Endothelial cell (in vitro differentiated cells): ENCODE measurements around the gene NELL1. TPM values are rescaled to one million over a fixed set of nuclear protein-coding genes. Genes with fewer than 3 reads are reported as not detected.

Experiments
- DNase-seq: peaks from one replicate; pipeline ENCODE4 v3.0.0; 2021; ENCODE audit warnings: low spot score
- H3K27ac Mint-ChIP-seq: one replicate; pipeline ENCODE4 v1.8.0; 2021; ENCODE audit warnings: mixed read lengths, inconsistent platforms; ENCODE audit not compliant: unreplicated experiment
- H3K27me3 Mint-ChIP-seq: one replicate; pipeline ENCODE4 v1.8.0; 2021; ENCODE audit warnings: mild to moderate bottlenecking, moderate library complexity, mixed read lengths, inconsistent platforms; ENCODE audit not compliant: unreplicated experiment
- H3K36me3 Mint-ChIP-seq: one replicate; pipeline ENCODE4 v1.8.0; 2021; ENCODE audit warnings: mild to moderate bottlenecking, low read depth, mixed read lengths, inconsistent platforms; ENCODE audit not compliant: unreplicated experiment
- H3K4me1 Mint-ChIP-seq: one replicate; pipeline ENCODE4 v1.8.0; 2021; ENCODE audit warnings: mild to moderate bottlenecking, mixed read lengths, inconsistent platforms; ENCODE audit not compliant: unreplicated experiment
- H3K4me3 Mint-ChIP-seq: one replicate; pipeline ENCODE4 v1.8.0; 2021; ENCODE audit warnings: mild to moderate bottlenecking, mixed read lengths, inconsistent platforms; ENCODE audit not compliant: unreplicated experiment
- H3K9me3 Mint-ChIP-seq: one replicate; pipeline ENCODE4 v1.8.0; 2021; ENCODE audit warnings: mixed read lengths, inconsistent platforms; ENCODE audit not compliant: unreplicated experiment
- CTCF ChIP-seq: fragments of 200-600 bp; sonication (generic); IDR thresholded peaks from one replicate; pipeline ENCODE4 v1.5.0; 2021; ENCODE audit warnings: antibody characterized with exemption; ENCODE audit not compliant: unreplicated experiment
- total RNA-seq: library from RNA; stranded (reverse); fragmentation: NEBNext Ultra II Directional; extraction: Animal tissue kit (Norgen Biotek cat#: 25700); gene quantifications from one replicate; pipeline ENCODE4 v1.2.1, GENCODE V29; 2021; ENCODE audit not compliant: unreplicated experiment

NELL1 gene
- total RNA-seq, 1 donor from 2014 or later: 0.26 TPM

GRCh38 chr11:21537980-21538379, 868.6 kb downstream of the NELL1 start:
- H3K4me1 Mint-ChIP-seq: no peaks in the 10 kb centered on the region

GRCh38 chr11:21541187-21541751, 871.9 kb downstream of the NELL1 start:
- no peak for DNase-seq
- H3K36me3 Mint-ChIP-seq: no peaks in the 10 kb centered on the region
- H3K4me3 Mint-ChIP-seq: no peak overlapping the region
- peaks cover 3% of the 10 kb centered on the region for H3K27me3 Mint-ChIP-seq
- no peak overlapping the region for H3K27ac Mint-ChIP-seq
- H3K4me1 Mint-ChIP-seq: no peaks in the 10 kb centered on the region
- no peaks in the 10 kb centered on the region for H3K9me3 Mint-ChIP-seq
- TF ChIP-seq CTCF: no peak

More at GRCh38 chr11:21537980-21538379, 868.6 kb downstream of the NELL1 start:
- DNase-seq: no peak
- Mint-ChIP-seq H3K9me3 (no peaks in the 10 kb centered on the region), H3K36me3 (no peaks in the 10 kb centered on the region), H3K27ac (no peak overlapping the region), H3K27me3 (peaks cover 3% of the 10 kb centered on the region), H3K4me3 (no peak overlapping the region)
- TF ChIP-seq CTCF: no peak

- Mint-ChIP-seq H3K36me3 (no peaks in the 10 kb centered on the region), H3K4me3 (no peak overlapping the region), H3K27ac (no peak overlapping the region), H3K27me3 (peaks cover 3% of the 10 kb centered on the region), H3K9me3 (no peaks in the 10 kb centered on the region), H3K4me1 (no peaks in the 10 kb centered on the region)
- no peak for DNase-seq
- no peak for TF ChIP-seq CTCF
These were observed 874.5 kb downstream of the NELL1 start for GRCh38 chr11:21543901-21544300.

DNA sequence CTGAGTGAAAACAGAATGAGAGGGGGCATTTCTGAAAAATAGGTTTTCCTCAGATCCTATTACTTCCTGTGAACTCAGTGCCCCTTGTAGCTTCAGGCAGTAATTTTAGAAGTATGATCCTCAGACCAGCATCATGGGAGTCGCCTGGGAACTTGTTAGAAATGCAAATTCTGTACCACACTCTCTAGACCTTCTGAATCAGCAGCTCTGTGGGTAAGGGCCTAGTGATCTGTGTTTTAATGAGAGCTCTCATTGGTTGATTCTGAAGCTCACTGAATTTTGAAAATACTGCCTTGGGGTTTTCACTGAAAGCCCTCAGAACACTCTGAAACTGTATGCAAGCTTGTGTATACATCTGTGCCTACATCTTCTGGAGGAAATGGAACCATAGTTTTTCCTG, 876.3 kb downstream of the NELL1 start:
- no peak for TF ChIP-seq CTCF
- Mint-ChIP-seq H3K36me3 (no peaks in the 10 kb centered on the region), H3K9me3 (no peaks in the 10 kb centered on the region), H3K27ac (no peak overlapping the region), H3K4me3 (no peak overlapping the region), H3K27me3 (no peaks in the 10 kb centered on the region), H3K4me1 (no peaks in the 10 kb centered on the region)
- no peak for DNase-seq

DNA sequence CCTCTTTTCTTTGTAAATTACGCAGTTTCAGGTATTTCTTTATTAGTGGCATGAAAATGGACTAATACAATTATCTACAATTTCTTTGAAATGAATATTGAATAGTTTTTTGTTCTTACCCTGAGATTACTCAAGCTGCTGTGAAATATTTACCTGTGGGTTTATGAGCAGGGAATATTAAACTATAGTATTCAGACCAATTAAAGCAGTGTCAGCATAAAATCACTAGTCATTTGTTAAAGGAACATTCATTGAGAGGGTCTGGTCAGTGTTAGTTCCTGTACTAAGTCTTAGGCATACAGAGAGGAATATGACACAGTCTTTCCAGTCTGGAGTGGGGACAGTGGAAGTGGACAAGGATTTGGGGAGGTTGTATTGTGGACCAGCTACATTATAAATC, 877.3 kb downstream of the NELL1 start:
- Mint-ChIP-seq H3K4me1 (no peaks in the 10 kb centered on the region), H3K36me3 (no peaks in the 10 kb centered on the region), H3K27ac (no peak overlapping the region), H3K4me3 (no peak overlapping the region), H3K9me3 (no peaks in the 10 kb centered on the region), H3K27me3 (no peaks in the 10 kb centered on the region)
- no peak for DNase-seq
- no peak for TF ChIP-seq CTCF
